ENCODE measurements around the gene NCAPH2. TPM values are rescaled to one million over a fixed set of nuclear protein-coding genes. Genes with fewer than 3 reads are reported as not detected.
"Not testable (repeated sequence)": the region's sequence is repeated elsewhere in the genome, so short reads cannot be mapped to it uniquely, and the experiment has no call there.

NCAPH2 gene
- total RNA-seq, 1 donor from 2014 or later, result 42.4 TPM

GRCh38 chr22:50513175-50513574, 5.2 kb downstream of the NCAPH2 start:
- no peak for DNase-seq (ENCODE audit: low spot score in 2 of 2)

GRCh38 chr22:50516068-50516467, 8.0 kb downstream of the NCAPH2 start:
- no peak for DNase-seq (ENCODE audit: low spot score in 2 of 2)
- FAIRE-seq, result no peak

More at GRCh38 chr22:50513175-50513574, 5.2 kb downstream of the NCAPH2 start:
- no peak for FAIRE-seq

GRCh38 chr22:50516891-50517290, 8.9 kb downstream of the NCAPH2 start:
- DNase-seq (ENCODE audit: low spot score in 2 of 2) (no peak), FAIRE-seq (no peak)

DNA sequence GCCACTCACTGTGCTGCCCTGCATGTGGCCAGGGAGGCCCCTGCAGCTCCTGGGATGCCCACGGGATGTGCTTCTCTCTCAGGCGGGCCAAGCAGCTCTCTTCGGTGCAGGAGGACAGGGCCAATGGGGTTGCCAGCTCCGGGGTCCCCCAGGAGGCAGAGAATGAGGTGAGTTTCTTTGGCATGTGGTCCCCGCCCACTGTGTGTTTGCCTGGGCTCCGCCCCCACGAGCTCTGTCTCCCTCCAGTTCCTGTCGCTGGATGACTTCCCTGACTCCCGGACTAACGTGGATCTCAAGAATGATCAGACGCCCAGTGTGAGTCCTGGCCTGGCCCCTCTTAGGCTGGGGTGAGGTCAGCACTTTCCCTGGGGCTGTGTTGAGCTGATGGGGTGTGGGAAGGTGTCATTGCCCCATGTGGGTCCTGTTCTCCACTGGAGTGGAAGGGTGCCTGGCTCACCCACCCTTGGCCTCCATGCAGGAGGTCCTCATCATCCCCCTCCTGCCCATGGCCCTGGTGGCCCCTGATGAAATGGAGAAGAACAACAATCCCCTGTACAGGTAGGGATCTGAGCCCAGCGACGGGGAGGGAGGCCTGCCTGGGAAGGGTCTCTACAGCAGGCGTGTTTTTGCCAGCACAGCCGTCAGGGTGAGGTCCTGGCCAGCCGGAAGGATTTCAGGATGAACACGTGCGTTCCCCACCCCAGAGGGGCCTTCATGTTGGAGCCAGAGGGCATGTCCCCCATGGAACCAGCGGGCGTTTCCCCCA, 9.7 kb downstream of the NCAPH2 start:
- DNase-seq (ENCODE audit: low spot score in 2 of 2), result no peak
- no peak for FAIRE-seq

- DNase-seq (ENCODE audit: low spot score in 2 of 2) (no peak), FAIRE-seq (no peak)
Measured at GRCh38 chr22:50518606-50519005, 10.6 kb downstream of the NCAPH2 start.

- no peak for FAIRE-seq
- no peak for DNase-seq (ENCODE audit: low spot score in 2 of 2)
Measured at GRCh38 chr22:50519151-50519550, 11.1 kb downstream of the NCAPH2 start.

DNA sequence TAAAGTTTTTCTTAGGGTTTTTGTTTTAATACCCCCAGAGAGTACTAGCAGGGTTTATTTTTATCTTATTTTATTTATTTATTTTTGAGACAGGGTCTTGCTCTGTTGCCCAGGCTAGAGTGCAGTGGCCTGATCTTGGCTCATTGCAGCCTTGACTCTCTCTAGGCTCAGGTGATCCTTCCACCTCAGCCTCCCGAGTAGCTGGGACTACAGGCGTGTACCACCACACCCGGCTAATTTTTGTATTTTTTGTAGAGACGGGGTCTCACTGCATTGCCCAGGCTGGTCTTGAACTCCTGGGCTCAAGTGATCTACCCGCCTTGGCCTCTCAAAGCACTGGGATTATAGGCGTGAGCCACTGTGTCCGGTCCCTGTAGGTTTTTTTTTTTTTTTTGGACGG, 12.2 kb downstream of the NCAPH2 start:
- FAIRE-seq; DNase-seq (ENCODE audit: low spot score in 2 of 2): not testable (repeated sequence)

DNA sequence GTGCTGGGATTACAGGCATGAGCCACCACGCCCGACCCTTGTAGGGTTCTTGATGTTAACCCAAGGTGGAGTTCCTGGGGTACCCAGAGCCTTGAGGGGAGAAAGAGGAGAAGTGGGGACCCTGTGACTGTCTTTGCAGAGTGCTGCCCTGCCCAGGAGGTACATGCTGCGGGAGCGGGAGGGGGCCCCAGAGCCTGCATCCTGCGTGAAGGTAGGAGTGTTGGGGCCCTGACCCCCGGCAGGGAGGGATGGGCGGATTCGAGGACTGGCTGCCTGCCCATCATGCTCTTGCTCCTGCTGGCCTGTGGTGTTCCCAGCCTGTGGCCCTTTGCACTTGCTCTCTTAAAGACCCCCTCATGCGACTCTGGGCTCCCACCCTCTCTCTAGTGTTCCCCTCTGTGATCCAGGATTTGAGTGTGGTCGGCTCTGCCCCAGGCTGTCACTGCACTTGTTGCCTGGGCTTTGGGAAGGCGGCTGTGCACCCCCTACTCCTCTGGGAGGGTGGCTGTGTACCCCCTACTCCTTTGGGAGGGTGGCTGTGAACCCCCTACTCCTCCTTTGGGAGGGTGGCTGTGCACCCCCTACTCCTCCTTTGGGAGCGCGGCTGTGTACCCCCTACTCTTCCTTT, 12.9 kb downstream of the NCAPH2 start:
- DNase-seq (ENCODE audit: low spot score in 2 of 2), result no peak
- no peak for FAIRE-seq

DNA sequence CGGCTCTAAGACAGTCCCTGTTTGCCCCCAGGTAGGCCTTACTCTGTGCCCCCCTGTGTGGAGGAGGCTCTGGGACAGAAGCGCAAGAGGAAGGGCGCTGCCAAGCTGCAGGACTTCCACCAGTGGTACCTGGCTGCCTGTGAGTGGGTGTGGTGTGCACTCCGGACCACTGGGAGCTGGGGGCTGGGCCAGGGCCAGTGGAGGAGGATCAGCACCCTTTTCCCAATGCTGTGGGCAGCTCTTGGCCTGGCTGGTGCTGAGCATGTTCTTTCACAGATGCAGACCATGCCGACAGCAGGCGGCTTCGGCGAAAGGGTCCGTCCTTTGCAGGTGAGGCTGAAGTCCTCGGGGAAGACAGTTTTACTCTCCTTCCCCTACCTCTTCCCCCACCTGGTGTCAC, 13.7 kb downstream of the NCAPH2 start:
- DNase-seq (ENCODE audit: low spot score in 2 of 2) (no peak), FAIRE-seq (no peak)

- FAIRE-seq, result no peak
Measured at GRCh38 chr22:50522208-50522805, 14.3 kb downstream of the NCAPH2 start.

GRCh38 chr22:50522806-50523438, 14.9 kb downstream of the NCAPH2 start:
- DNase-seq (ENCODE audit: low spot score in 2 of 2) (no peak), FAIRE-seq (no peak)

More at GRCh38 chr22:50522208-50522805, 14.3 kb downstream of the NCAPH2 start:
- DNase-seq (ENCODE audit: low spot score in 2 of 2), result no peak

GRCh38 chr22:50523458-50523805, 15.4 kb downstream of the NCAPH2 start:
- DNase-seq (ENCODE audit: low spot score in 2 of 2), result no peak
- no peak for FAIRE-seq

DNA sequence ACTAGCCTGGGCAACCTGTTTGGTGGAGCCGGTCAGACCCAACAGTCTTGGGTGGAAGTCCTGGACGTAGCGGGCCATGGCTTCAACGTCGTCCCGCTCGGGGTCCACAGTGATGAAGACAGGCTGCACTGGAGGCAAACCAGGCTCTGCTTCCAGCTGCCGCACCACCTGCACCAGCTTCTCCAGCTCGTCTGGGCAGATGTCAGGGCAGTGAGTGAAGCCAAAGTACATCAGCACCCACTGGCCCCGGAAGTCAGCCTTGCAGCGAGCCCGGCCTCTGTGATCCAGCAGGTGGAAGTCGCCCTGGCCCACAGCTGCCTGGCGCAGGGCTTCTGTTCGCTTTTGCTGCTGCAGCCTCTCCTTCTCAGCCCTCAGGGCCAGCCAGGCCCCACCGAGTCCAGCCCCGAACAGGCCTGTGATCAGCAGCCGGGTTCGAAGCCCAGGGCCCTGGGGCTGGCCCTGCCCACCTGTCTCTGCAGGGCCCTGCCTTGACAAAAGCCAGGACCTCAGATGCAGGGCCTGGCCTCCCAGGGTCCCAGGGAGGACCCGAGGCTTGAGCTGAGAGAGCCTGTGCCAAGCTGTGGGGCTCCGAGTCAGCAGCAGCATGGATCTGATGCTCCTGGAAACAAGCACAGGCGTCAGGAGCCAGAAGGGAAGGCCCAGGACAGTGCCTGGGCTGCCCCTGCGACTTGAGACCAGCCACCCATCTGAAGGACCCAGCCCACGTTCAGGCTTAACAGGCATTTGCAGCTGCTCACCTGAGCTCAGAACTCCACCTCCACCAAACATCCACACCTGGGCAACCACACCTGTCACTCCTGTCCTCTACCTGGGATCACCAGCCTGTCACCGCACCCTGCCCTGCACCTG, 16.0 kb downstream of the NCAPH2 start:
- no peak for FAIRE-seq
- no peak for DNase-seq (ENCODE audit: low spot score in 2 of 2)

GRCh38 chr22:50524676-50525103, 16.7 kb downstream of the NCAPH2 start:
- FAIRE-seq (no peak), DNase-seq (ENCODE audit: low spot score in 2 of 2) (no peak)

- DNase-seq (ENCODE audit: low spot score in 2 of 2) (peak; percentile 100), FAIRE-seq (no peak)
Measured at GRCh38 chr22:50525104-50525857, 17.3 kb downstream of the NCAPH2 start, which contains the start of gene SCO2. TSS of gene SCO2 (minus strand) at chr22:50525598. CDS start at chr22:50524411, 1,187 bp downstream.

DNA sequence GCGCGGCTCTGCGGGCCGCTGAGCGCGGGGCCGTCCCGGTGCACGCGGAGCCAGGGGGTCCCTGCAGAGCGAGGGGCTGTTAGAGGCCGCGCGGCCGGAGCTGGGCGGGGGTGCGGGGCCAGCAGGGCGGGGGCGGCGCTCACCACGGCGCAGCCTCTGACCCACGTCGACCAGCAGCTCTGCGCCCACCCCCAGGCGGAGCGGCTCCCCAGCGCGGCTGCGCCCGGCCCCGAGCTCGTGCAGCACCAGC, 17.8 kb downstream of the NCAPH2 start:
- peak in 1 of 2 donors; percentile 86 for DNase-seq (ENCODE audit: low spot score in 2 of 2)
- no peak for FAIRE-seq

- FAIRE-seq, result no peak
Measured at GRCh38 chr22:50526108-50526833, 18.2 kb downstream of the NCAPH2 start.

DNA sequence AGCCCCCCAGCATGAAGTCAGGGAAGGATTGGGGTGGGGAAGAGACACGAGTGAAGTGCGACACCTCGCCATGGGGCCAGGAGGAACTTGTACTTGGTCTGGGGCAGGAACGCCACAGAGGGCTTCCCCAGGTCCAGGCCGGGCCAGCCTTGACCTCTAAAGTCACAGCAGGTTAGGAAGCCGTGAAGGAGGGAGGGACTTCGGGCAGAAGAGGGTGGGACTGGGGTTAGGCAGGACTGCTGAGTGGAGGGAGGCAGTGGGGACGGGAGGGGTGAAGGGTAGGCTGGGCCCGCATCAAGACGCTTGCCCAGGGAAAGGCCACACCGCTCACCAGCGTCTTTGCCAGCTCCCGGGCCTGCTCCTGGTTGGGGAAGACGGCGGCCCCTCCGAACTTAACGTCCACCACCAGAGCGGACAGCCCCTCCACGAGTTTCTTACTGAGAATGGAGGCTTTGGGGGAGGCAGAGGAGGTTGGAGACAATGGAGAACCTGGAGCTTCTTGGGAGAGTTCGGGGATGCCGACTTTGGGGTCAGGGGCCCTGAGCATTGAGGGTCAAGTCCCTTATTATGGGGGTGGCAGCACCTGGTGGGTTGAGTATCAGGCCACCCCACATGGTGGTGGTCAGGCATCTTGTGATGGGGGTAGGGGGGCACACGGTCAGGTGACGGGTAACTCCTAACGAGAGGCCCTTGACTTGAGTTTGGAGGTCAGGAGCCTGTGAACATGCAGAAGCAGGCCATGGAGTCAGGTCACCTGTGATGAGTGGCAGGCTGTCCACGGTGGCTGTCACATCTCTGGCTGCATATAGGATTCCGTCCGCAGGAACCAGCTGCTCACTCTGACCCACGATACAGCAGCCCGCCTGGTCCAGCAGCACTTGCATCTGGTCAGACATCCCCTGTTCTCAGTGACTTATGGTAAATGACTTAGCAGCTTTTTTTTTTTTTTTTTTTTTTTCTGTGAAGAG, 19.1 kb downstream of the NCAPH2 start:
- FAIRE-seq, result no peak

More at GRCh38 chr22:50526108-50526833, 18.2 kb downstream of the NCAPH2 start:
- peak; percentile 79 to 83 for DNase-seq (ENCODE audit: low spot score in 2 of 2)

More for the DNA sequence above, 19.1 kb downstream of the NCAPH2 start:
- peak in 1 of 2 donors; percentile 47 for DNase-seq (ENCODE audit: low spot score in 2 of 2)
